H1 (cell line): ENCODE data around the gene GRID1. TPM values are rescaled to one million over a fixed set of nuclear protein-coding genes. Genes with fewer than 3 reads are reported as not detected.

Experiments used
- BRCA1 ChIP-seq: IDR thresholded peaks from 2 replicates; pipeline ENCODE4 v1.6.1; 2012; ENCODE audit warnings: low read depth, low read length, improper control_type of control experiment
- CBX8 ChIP-seq: fragments of 300-800, 300-1000 bp; sonication (generic); IDR thresholded peaks from 2 replicates; pipeline ENCODE4 v1.7.1; 2016; ENCODE audit warnings: low read depth, low read length, borderline replicate concordance
- CHD7 ChIP-seq: fragments of 300-600 bp; sonication (generic); IDR thresholded peaks from 2 replicates; pipeline ENCODE4 v1.7.1; 2012; ENCODE audit warnings: low read length, moderate library complexity, mild to moderate bottlenecking, inconsistent platforms; ENCODE audit not compliant: insufficient replicate concordance
- EZH2 ChIP-seq: fragments of 200-600 bp; sonication (generic); IDR thresholded peaks from 2 replicates; pipeline ENCODE4 v1.7.1; 2012; ENCODE audit warnings: low read depth, mild to moderate bottlenecking, moderate library complexity, low read length, inconsistent platforms; ENCODE audit not compliant: severe bottlenecking
- HDAC6 ChIP-seq: IDR thresholded peaks from one replicate; pipeline ENCODE4 v1.7.1; 2012; ENCODE audit warnings: low read depth, mild to moderate bottlenecking, inconsistent platforms, low read length, moderate library complexity
- PHF8 ChIP-seq: fragments of 200-600 bp; sonication (generic); conservative IDR thresholded peaks from 2 replicates; pipeline ENCODE4 v1.7.1; 2012; ENCODE audit warnings: low read depth, mild to moderate bottlenecking, inconsistent platforms, low read length, moderate library complexity
- POLR2A ChIP-seq, 2 experiments: IDR thresholded peaks; 1 replicate in 1 of 2; 2 replicates in 1 of 2; pipeline ENCODE4 v1.6.1; 2011; ENCODE audit warnings: low read depth in 2 of 2, low read length in 2 of 2, mild to moderate bottlenecking in 2 of 2; ENCODE audit errors: control extremely low read depth in 1 of 2
- SP1 ChIP-seq: IDR thresholded peaks from 2 replicates; pipeline ENCODE4 v1.6.1; 2011; ENCODE audit warnings: low read depth, low read length
- SP4 ChIP-seq: IDR thresholded peaks from 2 replicates; pipeline ENCODE4 v1.6.1; 2012; ENCODE audit warnings: low read length, inconsistent platforms
- SRF ChIP-seq: IDR thresholded peaks from 2 replicates; pipeline ENCODE4 v1.6.1; 2011; ENCODE audit warnings: mild to moderate bottlenecking, low read depth, low read length, moderate library complexity
- TAF7 ChIP-seq: optimal IDR thresholded peaks from 2 replicates; pipeline ENCODE3; 2011; ENCODE audit warnings: low read depth, mild to moderate bottlenecking, inconsistent platforms, low read length, moderate library complexity, borderline replicate concordance
- TCF12 ChIP-seq: IDR thresholded peaks from 2 replicates; pipeline ENCODE4 v1.6.1; 2011; ENCODE audit warnings: low read depth, mild to moderate bottlenecking, low read length
- TEAD4 ChIP-seq: IDR thresholded peaks from 2 replicates; pipeline ENCODE4 v1.6.1; 2012; ENCODE audit warnings: low read depth, low read length, inconsistent platforms, mixed read lengths
- ZNF274 ChIP-seq: IDR thresholded peaks from 2 replicates; pipeline ENCODE4 v1.7.0; 2012; ENCODE audit warnings: low read length, borderline replicate concordance; ENCODE audit errors: extremely low read depth
- polyA plus RNA-seq, 7 experiments: library from polyadenylated mRNA; depleted of rRNA in 3 of 7; stranded (reverse) in 5 of 7; unstranded in 2 of 7; fragments of >200 nt in 5 of 7; fragments of 200-250 nt in 2 of 7; gene quantifications; 1 replicate in 5 of 7; 2 replicates in 1 of 7; 4 replicates in 1 of 7; pipeline versions ENCODE4 v1.2.1 to v1.2.3, GENCODE V29; 2011 to 2013; ENCODE audit warnings: missing spikeins in 2 of 7, mixed read lengths in 2 of 7
- total RNA-seq: library from RNA; stranded (reverse); fragmentation: NEBNext Ultra II Directional; extraction: Animal tissue kit (Norgen Biotek cat#: 25700); gene quantifications from 2 replicates; pipeline ENCODE4 v1.2.1, GENCODE V29; 2021

GRID1 gene
- total and polyA plus RNA-seq, 2 of the 8 experiments (the other 6 are each of a cell fraction or from before 2014, with no cell fraction given), result 0.22 to 0.30 TPM

DNA sequence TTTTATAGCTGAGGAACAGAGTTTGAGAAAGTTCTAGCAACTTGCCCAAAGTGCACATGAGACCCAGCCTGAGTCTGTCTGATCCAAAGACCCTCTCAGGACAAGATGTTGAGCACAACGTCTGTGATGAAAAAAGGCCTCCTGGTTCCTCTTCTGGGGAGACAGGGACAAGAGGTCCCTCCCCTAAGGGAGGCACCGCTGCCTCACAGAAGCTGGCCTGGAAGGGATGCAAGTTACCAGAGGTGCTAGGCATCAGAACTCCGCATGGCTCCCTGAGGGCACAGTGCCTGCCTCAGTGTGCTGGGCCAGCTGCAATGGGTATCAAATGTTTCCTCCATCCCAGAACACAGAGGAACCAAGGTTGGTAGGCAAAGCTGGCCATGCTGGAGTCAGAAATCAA, 302.4 kb downstream of the GRID1 start (continued):
- no peak for TF ChIP-seq CHD7
- no peak for TF ChIP-seq TAF7
- TF ChIP-seq SRF, result no peak
- TF ChIP-seq TEAD4, result no peak
- no peak for TF ChIP-seq ZNF274
- no peak for TF ChIP-seq EZH2
- TF ChIP-seq CBX8, result no peak
- no peak for TF ChIP-seq HDAC6
- TF ChIP-seq PHF8, result no peak
- no peak for TF ChIP-seq SP1
- no peak for TF ChIP-seq TCF12
- TF ChIP-seq SP4, result no peak
- no peak for TF ChIP-seq POLR2A (IDR thresholded peaks at IDR 0.05; ENCODE audit: control extremely low read depth in 1 of 2, low read depth in 2 of 2, low read length in 2 of 2)
- TF ChIP-seq BRCA1, result no peak
- TF ChIP-seq, all 59 proteins: peak for 0
